Suprapubic skin (tissue), 4 donors: Measurements from ENCODE around the gene IL1A. TPM values are rescaled to one million over a fixed set of nuclear protein-coding genes. Genes with fewer than 3 reads are reported as not detected.

Source experiments
- DNase-seq, 2 donors: peaks; one replicate each; pipeline ENCODE4 v3.0.0-alpha.2; 2019; ENCODE audit warnings: low spot score in 2 of 2
- H3K27ac ChIP-seq: fragments of 200-600 bp; sonication (generic); one replicate; pipeline ENCODE4 v1.5.1; 2019
- H3K27me3 ChIP-seq: fragments of 200-600 bp; sonication (generic); one replicate; pipeline ENCODE4 v1.5.1; 2019
- H3K36me3 ChIP-seq: fragments of 200-600 bp; sonication (generic); one replicate; pipeline ENCODE4 v1.5.1; 2019
- H3K4me1 ChIP-seq: fragments of 200-600 bp; sonication (generic); one replicate; pipeline ENCODE4 v1.5.1; 2019
- H3K4me3 ChIP-seq: fragments of 200-600 bp; sonication (generic); one replicate; pipeline ENCODE4 v1.5.1; 2019; ENCODE audit warnings: mild to moderate bottlenecking
- H3K9me3 ChIP-seq: fragments of 200-600 bp; sonication (generic); one replicate; pipeline ENCODE4 v1.5.1; 2019
- EP300 ChIP-seq: sonication (generic); formaldehyde crosslinking; IDR thresholded peaks from one replicate; pipeline ENCODE4 v1.6.1; 2017; ENCODE audit warnings: antibody characterized with exemption
- POLR2A ChIP-seq, 2 donors: fragments of 450-650 bp; IDR thresholded peaks; one replicate each; pipeline ENCODE4 v1.6.1; 2017; ENCODE audit warnings: antibody characterized with exemption in 2 of 2, mild to moderate bottlenecking in 2 of 2, moderate library complexity in 2 of 2
- POLR2AphosphoS5 ChIP-seq, 3 donors: sonication (generic); formaldehyde crosslinking; IDR thresholded peaks; one replicate each; pipeline ENCODE4 v1.6.1; 2017; ENCODE audit warnings: antibody characterized with exemption in 3 of 3
- WGBS: methylation state at CpG from one replicate; pipeline ENCODE4 v1.1.5; 2018; 5-methylcytosine and 5-hydroxymethylcytosine counted together
- total RNA-seq, 4 donors: library from RNA; depleted of rRNA; stranded (reverse); fragments of >200 nt; gene quantifications; one replicate each; pipeline ENCODE4 v1.1.0, GENCODE V29; 2016
- TF ChIP-seq, protein P1 (sequence below), 2 donors: fragments of 200-600 bp in 1 of 2; fragments of 450-650 bp in 1 of 2; sonication (generic) in 1 of 2; IDR thresholded peaks; one replicate each; pipeline ENCODE4 v1.5.1; 2016 to 2019; ENCODE audit warnings: antibody characterized with exemption in 2 of 2, mild to moderate bottlenecking in 1 of 2, moderate library complexity in 1 of 2

IL1A gene
- total RNA-seq, 4 donors from 2014 or later = 0.49 to 1.1 (median 0.76) TPM; not detected in 1

DNA sequence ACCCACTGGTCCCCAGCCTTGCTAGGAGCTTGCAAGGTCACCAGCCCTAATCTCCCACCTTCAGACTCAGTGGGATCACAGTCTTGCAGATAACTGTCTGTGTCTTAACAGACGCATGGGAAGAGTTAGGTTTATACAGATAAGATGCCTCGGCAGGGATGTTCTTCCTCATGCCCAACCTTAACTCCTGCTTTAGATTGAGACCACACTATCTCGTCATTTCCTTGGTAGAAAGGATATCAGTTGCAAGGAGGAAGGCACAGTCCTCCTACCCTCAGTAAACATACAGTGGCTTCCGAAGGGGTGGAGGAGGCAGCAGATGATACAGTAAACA lies 56.3 kb downstream of the IL1A start:
- Histone ChIP-seq H3K9me3 (no peaks in the 10 kb centered on the region), H3K27ac (no peak overlapping the region), H3K4me3 (no peak overlapping the region), H3K36me3 (no peaks in the 10 kb centered on the region), H3K4me1 (peaks cover 12% of the 10 kb centered on the region), H3K27me3 (peaks cover 4% of the 10 kb centered on the region)
- 85% methylated on average over 4 of the region's 4 CpGs for WGBS
- DNase-seq = no peak
- no peak for TF ChIP-seq POLR2A (IDR thresholded peaks at IDR 0.05)
- TF ChIP-seq, protein P1, sequence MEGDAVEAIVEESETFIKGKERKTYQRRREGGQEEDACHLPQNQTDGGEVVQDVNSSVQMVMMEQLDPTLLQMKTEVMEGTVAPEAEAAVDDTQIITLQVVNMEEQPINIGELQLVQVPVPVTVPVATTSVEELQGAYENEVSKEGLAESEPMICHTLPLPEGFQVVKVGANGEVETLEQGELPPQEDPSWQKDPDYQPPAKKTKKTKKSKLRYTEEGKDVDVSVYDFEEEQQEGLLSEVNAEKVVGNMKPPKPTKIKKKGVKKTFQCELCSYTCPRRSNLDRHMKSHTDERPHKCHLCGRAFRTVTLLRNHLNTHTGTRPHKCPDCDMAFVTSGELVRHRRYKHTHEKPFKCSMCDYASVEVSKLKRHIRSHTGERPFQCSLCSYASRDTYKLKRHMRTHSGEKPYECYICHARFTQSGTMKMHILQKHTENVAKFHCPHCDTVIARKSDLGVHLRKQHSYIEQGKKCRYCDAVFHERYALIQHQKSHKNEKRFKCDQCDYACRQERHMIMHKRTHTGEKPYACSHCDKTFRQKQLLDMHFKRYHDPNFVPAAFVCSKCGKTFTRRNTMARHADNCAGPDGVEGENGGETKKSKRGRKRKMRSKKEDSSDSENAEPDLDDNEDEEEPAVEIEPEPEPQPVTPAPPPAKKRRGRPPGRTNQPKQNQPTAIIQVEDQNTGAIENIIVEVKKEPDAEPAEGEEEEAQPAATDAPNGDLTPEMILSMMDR (IDR thresholded peaks at IDR 0.05) = no peak
- no peak for TF ChIP-seq POLR2AphosphoS5 (IDR thresholded peaks at IDR 0.05)
- no peak for TF ChIP-seq EP300

DNA sequence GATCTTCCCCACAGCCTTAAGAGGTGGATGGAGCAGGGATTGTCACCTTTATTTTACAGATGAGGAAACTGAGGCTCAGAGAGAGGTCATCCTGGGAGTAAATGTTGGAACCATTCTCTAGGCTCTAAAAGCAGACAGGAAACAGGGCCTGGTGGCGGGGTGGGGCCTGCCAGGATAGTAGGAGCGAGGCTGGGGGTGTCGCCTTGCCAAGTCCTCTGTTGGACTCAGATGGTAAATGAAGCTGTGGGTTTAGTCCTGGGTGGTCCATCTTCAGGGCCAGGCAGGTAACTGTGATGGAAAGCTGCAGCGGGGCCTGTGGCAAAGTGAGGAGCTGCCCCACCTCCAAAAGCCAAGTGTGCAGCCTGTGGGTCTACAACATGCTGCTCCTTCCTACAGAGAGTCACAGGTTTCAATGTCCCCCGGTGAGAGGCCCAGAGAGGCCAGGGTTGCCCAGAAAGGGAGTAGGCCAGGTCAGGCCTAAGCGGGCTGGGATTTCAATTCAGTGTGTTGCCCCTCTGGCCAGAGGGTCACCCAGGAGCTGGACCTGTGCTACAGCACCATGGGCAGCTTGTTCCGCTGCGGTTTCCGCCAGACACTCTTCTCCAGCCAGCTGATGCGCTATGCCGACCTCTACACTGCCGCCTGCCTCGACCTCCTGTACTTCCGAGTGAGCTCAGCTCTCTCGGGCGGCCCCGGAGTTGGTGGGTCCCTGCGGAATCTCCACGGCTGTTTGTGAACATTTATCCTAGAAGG lies 56.8 kb downstream of the IL1A start:
- DNase-seq = no peak
- H3K36me3 ChIP-seq = no peaks in the 10 kb centered on the region
- H3K4me3 ChIP-seq = no peak overlapping the region
- H3K4me1 ChIP-seq = peaks cover 12% of the 10 kb centered on the region
- no peak overlapping the region for H3K27ac ChIP-seq
- 95% methylated on average over 17 of the region's 19 CpGs for WGBS
- peaks cover 4% of the 10 kb centered on the region for H3K27me3 ChIP-seq
- H3K9me3 ChIP-seq = no peaks in the 10 kb centered on the region
- TF ChIP-seq POLR2A (IDR thresholded peaks at IDR 0.05) = no peak
- TF ChIP-seq EP300 = no peak
- TF ChIP-seq, protein P1 (IDR thresholded peaks at IDR 0.05) = no peak
- no peak for TF ChIP-seq POLR2AphosphoS5 (IDR thresholded peaks at IDR 0.05)

DNA sequence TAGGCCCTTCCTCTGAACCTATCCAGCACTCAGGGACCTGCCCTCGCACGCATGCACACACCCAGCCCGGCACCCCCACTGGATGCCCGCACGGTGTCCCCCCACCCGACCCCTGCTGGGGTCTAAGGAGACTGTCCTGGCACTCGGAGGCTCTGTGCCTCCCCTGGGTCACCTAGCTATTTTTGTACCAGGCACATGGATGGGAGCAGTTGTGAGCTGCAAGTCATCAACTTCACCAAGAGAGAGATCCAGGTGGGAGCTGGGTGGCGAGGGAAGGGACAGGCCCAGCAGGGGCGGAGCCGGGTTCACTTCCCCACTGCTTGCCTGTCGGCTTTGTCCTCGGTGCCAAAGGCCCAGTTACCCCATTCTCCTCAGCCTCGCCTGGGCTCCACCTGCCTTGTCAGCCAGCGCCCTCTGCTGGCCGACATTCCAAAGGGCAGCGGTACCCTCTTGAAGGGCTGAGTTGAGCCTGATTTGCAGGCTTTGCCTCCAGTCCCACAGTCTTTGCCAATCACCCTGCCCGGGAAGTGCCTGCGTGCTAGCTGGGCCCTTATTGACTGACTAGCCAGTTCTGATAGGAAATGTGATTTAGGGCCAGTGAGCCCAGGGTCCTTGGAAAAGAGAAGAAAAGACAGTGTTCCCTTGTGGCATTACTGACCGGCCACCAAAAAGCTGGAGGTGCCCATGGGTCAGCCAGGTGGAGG lies 57.7 kb downstream of the IL1A start:
- Histone ChIP-seq H3K27ac (no peak overlapping the region), H3K27me3 (peaks cover 4% of the 10 kb centered on the region), H3K4me1 (peaks cover 12% of the 10 kb centered on the region), H3K9me3 (no peaks in the 10 kb centered on the region), H3K36me3 (no peaks in the 10 kb centered on the region), H3K4me3 (no peak overlapping the region)
- TF ChIP-seq POLR2AphosphoS5 (IDR thresholded peaks at IDR 0.05) = peak in 2 of 3 donors; percentile 19 to 32
- no peak for TF ChIP-seq POLR2A (IDR thresholded peaks at IDR 0.05)
- TF ChIP-seq, protein P1 (IDR thresholded peaks at IDR 0.05) = peak; percentile 80 to 92
- TF ChIP-seq EP300 = no peak
- 56% methylated on average over 12 of the region's 19 CpGs for WGBS
- peak; percentile 94 for DNase-seq

DNA sequence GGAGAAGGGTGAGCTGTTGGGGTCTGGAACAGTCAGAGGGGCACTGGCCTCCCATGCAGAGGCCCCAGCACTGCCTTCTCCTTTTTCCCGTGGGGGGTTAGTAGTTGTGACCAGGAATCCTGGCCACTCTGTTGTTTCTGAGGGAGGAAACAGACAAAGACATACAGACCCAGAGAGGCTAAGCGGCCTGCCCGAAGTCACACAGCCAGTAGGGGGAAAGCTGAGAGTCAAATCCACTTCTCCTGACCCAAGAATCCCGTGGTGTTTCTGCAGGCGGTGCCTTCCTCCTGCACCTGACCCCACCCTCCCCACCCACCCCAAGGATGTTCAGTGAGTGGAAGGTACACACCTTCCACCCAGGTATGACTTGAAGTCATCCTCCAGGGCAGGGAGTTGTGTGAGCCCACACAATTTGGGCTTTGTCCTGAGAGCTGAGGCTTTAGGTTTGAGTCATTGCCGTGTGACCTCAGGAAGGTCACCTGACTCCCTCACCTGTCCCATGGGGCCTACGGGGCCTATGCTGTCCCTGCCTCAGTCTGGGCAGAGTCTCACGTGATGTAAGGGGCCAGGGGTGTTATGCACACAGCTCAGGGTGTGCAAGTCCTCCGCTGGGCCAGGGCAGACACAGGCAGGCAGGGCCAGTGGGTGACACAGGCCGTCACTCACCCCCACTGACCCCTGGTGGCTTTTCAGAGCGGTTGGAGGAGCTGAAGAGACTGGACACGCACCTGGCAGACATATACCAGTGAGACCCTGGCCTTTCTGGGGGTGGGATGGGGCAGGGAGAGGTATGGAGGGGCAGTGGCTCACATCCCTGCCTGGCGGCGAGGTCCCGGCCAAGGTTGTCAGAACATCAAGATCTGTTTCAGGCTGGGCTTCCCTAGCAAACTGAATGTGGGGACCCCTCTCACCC lies 58.5 kb downstream of the IL1A start:
- Histone ChIP-seq H3K4me3 (no peak overlapping the region), H3K27me3 (peaks cover 4% of the 10 kb centered on the region), H3K9me3 (no peaks in the 10 kb centered on the region), H3K27ac (no peak overlapping the region), H3K4me1 (peaks cover 12% of the 10 kb centered on the region), H3K36me3 (no peaks in the 10 kb centered on the region)
- WGBS = 88% methylated on average over 12 of the region's 15 CpGs
- TF ChIP-seq, protein P1 (IDR thresholded peaks at IDR 0.05) = no peak
- TF ChIP-seq POLR2A (IDR thresholded peaks at IDR 0.05) (no peak), EP300 (no peak), POLR2AphosphoS5 (IDR thresholded peaks at IDR 0.05) (no peak)
- no peak for DNase-seq
